RWPE1 (cell line): Measurements from ENCODE around the gene ZC3H11A.
"Not testable (repeated sequence)": the region's sequence is repeated elsewhere in the genome, so short reads cannot be mapped to it uniquely, and the experiment has no call there.

Experiments used
- CTCF ChIA-PET: fragments of 350-600 bp; sonication (Branson Sonifier 250); formaldehyde crosslinking; extraction: SDS; loops from one replicate; lab custom pipeline; 2021; lab: Yijun Ruan, JAX
- POLR2A ChIA-PET: fragments of 400-600 bp; formaldehyde crosslinking; extraction: SDS; loops from one replicate; lab custom pipeline; 2020; ENCODE audit warnings: antibody characterized with exemption; ENCODE audit not compliant: low non-redundant PET; lab: Yijun Ruan, JAX
- DNase-seq: peaks from one replicate; pipeline ENCODE4 v3.0.0; 2012; ENCODE audit warnings: low spot score
- H3K27ac ChIP-seq: fragments of 450-650 bp; 2 replicates; pipeline ENCODE4 v1.5.1; 2017
- TF ChIP-seq, protein P1 (sequence below): fragments of 450-650 bp; conservative IDR thresholded peaks from 2 replicates; pipeline ENCODE4 v1.5.1; 2017; ENCODE audit warnings: low read depth, mild to moderate bottlenecking

ZC3H11A gene

DNA sequence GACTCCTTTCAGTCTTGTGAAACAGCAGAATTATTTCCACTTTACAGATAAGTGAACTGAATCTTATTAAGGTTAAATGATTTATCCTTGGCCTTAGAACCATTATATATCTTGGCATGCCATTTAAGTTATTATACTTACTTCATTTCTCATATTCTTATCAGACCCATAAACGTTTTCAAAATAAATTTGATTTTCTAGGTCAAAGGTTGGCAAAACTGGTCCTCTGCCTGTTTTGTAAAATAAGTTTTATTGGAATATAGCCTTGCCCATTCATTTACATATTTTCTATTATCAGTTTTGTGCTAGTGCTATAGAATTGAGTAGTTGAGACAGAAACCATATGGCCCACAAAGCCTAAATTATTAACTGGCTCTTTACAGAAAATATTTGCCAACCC lies 33.1 kb downstream of the ZC3H11A start:
- CTCF ChIA-PET = interaction anchor here (0.6 kb wide), 1 partner anchor 513 kb away, joined by 4 read pairs; no protein-coding TSS in a partner anchor

DNA sequence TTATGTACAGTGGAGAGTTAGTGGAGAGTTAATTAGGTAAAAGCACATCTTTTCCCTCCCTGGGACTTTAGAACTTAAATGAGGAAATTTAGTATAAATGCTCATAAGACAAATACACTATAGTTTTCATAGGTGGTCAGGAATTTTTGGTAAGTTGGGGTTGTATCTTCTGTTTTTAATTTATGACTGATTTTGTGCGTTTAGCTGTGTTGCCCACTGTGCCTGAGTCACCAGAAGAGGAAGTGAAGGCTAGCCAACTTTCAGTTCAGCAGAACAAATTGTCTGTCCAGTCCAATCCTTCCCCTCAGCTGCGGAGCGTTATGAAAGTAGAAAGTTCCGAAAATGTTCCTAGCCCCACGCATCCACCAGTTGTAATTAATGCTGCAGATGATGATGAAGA lies 33.8 kb downstream of the ZC3H11A start:
- DNase-seq, H3K27ac ChIP-seq, POLR2A ChIA-PET: not testable (repeated sequence)
- CTCF ChIA-PET = interaction anchor here (0.8 kb wide), 1 partner anchor 12 kb away, joined by 4 read pairs; no protein-coding TSS in a partner anchor

More for the DNA sequence above, 33.1 kb downstream of the ZC3H11A start:
- no peak for DNase-seq
- TF ChIP-seq, protein P1, sequence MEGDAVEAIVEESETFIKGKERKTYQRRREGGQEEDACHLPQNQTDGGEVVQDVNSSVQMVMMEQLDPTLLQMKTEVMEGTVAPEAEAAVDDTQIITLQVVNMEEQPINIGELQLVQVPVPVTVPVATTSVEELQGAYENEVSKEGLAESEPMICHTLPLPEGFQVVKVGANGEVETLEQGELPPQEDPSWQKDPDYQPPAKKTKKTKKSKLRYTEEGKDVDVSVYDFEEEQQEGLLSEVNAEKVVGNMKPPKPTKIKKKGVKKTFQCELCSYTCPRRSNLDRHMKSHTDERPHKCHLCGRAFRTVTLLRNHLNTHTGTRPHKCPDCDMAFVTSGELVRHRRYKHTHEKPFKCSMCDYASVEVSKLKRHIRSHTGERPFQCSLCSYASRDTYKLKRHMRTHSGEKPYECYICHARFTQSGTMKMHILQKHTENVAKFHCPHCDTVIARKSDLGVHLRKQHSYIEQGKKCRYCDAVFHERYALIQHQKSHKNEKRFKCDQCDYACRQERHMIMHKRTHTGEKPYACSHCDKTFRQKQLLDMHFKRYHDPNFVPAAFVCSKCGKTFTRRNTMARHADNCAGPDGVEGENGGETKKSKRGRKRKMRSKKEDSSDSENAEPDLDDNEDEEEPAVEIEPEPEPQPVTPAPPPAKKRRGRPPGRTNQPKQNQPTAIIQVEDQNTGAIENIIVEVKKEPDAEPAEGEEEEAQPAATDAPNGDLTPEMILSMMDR = no peak
- POLR2A ChIA-PET = no interaction called here
- H3K27ac ChIP-seq = no peak overlapping the region

DNA sequence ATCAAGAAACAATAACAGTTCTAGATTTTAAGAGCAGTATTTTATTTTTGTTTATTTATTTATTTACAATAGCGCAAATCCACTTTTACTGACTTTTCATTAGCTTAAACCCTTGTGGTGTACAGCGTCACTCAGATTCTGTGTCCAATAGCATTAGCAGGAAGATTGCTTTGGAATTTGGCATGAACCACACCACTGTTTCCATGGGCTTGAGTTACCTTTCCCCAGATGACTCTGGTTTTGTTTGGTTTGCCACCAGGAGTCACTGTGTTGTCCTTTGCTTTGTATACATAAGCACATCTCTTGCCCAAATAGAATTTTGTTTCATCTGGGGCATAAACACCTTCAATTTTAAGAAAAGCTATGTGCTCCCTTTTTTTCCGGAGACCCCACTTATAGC lies 40.1 kb downstream of the ZC3H11A start:
- POLR2A ChIA-PET = interaction anchor here (0.6 kb wide), 1 partner anchor 23 kb away, joined by 3 read pairs; no protein-coding TSS in a partner anchor
- CTCF ChIA-PET = interaction anchor here (0.6 to 0.8 kb wide), 4 partner anchors 12 to 292 kb away, joined by 3 to 4 read pairs (median 3); no protein-coding TSS in a partner anchor
- TF ChIP-seq, protein P1 = no peak

DNA sequence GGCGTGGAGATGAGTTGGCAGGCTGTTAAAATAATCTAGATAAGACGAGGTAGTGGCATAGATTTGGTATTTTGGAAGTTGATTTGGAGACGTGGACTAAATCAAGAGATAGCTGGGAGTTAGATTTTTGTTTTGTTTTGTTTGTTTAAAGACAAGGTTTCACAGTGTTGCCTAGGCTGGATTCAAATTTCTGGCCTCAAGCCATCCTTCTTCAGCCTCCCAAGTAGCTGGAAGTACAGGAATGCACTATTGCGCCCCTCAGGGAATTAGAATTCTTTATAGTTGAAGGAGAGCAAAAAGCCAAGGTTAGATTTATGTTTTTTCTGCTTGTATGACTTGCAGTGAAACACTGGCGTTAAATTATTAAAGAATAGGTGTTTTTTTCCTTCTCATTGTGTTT lies 43.7 kb downstream of the ZC3H11A start:
- POLR2A ChIA-PET = no interaction called here
- H3K27ac ChIP-seq = no peak overlapping the region
- CTCF ChIA-PET = no interaction called here
- TF ChIP-seq, protein P1 = no peak
- no peak for DNase-seq

More for the DNA sequence above, 40.1 kb downstream of the ZC3H11A start:
- H3K27ac ChIP-seq = no peak overlapping the region
- DNase-seq = no peak

DNA sequence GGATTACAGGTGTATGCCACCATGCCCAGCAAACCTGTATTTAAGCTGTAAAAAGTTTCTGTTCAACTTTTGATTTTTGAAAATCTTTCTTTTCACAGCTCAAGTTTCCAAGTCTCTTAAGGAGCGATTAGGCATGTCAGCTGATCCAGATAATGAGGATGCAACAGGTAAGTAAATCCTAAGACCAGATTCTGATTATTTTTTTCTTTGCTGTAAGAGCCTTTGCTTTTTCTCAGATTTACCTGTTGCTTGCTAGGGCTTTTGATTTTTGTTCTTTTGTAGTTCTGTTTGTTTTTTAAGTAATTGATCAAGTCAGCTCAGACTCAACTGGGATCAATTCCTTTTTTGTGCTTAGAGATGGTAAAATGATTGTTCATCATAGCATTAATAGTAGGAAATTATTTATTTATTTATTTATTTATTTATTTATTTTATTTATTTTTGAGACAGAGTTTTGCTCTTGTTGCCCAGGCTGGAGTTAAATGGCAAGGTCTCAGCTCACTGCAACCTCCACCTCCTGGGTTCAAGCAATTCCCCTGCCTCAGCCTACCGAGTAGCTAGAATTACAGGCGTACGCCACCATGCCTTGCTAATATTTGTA lies 44.9 kb downstream of the ZC3H11A start:
- POLR2A ChIA-PET = no interaction called here
- TF ChIP-seq, protein P1 = no peak
- CTCF ChIA-PET = interaction anchor here (0.6 kb wide), 3 partner anchors 34 to 842 kb away, joined by 3 to 4 read pairs (median 3); no protein-coding TSS in a partner anchor

DNA sequence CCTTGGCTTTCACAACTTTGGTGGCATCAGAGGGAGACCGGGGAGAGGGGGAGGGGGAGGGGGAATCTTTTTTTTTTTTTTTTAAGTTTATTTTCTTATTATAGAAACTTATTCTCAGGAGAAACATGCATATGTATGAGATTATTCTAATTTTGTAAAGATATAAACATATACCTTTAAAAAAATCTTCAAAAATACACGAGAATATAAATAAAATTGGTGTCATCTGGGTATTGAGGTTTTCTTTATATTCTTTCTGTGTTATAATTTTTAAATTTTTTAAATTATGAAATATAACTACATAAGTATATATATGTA lies 47.1 kb downstream of the ZC3H11A start:
- TF ChIP-seq, protein P1 = no peak
- no peak for DNase-seq
- POLR2A ChIA-PET = no interaction called here
- H3K27ac ChIP-seq = no peak overlapping the region
- CTCF ChIA-PET = no interaction called here

More for the DNA sequence above, 44.9 kb downstream of the ZC3H11A start:
- no peak for DNase-seq
- no peak overlapping the region for H3K27ac ChIP-seq

DNA sequence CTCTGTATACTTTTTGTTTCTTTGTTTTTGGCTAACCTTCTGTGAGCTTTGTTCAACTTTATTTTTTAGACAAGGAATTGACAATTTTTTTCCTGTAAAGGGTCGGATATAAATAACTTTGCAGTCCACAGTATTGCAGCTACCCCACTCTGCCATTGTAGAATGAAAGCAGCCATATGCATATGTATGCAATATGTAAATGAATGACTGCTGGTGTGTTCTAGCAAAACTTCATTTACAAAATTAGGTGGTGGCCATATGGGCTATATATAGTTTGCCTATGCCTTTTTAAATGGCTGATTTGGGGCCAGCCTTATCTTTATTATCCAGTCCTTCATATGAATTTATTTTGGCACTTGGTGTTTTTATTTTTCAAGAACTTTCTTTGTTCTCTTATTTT lies 48.0 kb downstream of the ZC3H11A start:
- TF ChIP-seq, protein P1 = no peak
- DNase-seq = no peak
- POLR2A ChIA-PET = no interaction called here
- CTCF ChIA-PET = no interaction called here
- H3K27ac ChIP-seq = no peak overlapping the region
